Keratinocyte (primary cell): ENCODE measurements around the gene SNN. TPM values are rescaled to one million over a fixed set of nuclear protein-coding genes. Genes with fewer than 3 reads are reported as not detected.

Experiments used
- DNase-seq: peaks from one replicate; pipeline ENCODE4 v3.0.0-alpha.2; 2011; ENCODE audit warnings: low read depth, missing footprints, low spot score
- FAIRE-seq: peaks from 2 replicates; lab custom pipeline; 2011; peaks lifted over from hg19 to GRCh38; lab: Jason Lieb, UNC
- H2AFZ ChIP-seq: 2 replicates; pipeline ENCODE4 v1.6.0; 2012; ENCODE audit warnings: low read length, control low read depth, inconsistent platforms; ENCODE audit not compliant: control insufficient read depth
- H3K27ac ChIP-seq: 2 replicates; pipeline ENCODE4 v1.5.1; 2011; ENCODE audit warnings: low read length; ENCODE audit not compliant: control insufficient read depth, insufficient read depth
- H3K27me3 ChIP-seq: 3 replicates; pipeline ENCODE4 v1.6.0; 2011; ENCODE audit warnings: low read length; ENCODE audit not compliant: control insufficient read depth, insufficient read depth; ENCODE audit errors: extremely low read depth
- H3K36me3 ChIP-seq, 2 experiments: 2 replicates in 1 of 2; 3 replicates in 1 of 2; pipeline ENCODE4 v1.5.1; 2011; ENCODE audit warnings: low read length in 2 of 2, mild to moderate bottlenecking in 1 of 2; ENCODE audit not compliant: control insufficient read depth in 2 of 2, insufficient read depth in 2 of 2; ENCODE audit errors: extremely low read depth in 1 of 2
- H3K4me1 ChIP-seq: 3 replicates; pipeline ENCODE4 v1.5.1; 2011; ENCODE audit warnings: low read length; ENCODE audit not compliant: control insufficient read depth, insufficient read depth; ENCODE audit errors: extremely low read depth
- H3K4me2 ChIP-seq: 3 replicates; pipeline ENCODE4 v1.6.0; 2011; ENCODE audit warnings: low read depth, low read length; ENCODE audit not compliant: control insufficient read depth, insufficient read depth; ENCODE audit errors: extremely low read depth
- H3K4me3 ChIP-seq, 3 experiments: fragments of 200-600 bp in 1 of 3; sonication (generic) in 1 of 3; 2 replicates in 2 of 3; 3 replicates in 1 of 3; pipeline ENCODE4 v1.5.1; 2011 to 2016; ENCODE audit warnings: low read length in 3 of 3, mild to moderate bottlenecking in 3 of 3, control low read depth in 2 of 3, inconsistent platforms in 1 of 3, low read depth in 1 of 3, mixed read lengths in 1 of 3, mixed run types in 1 of 3, moderate library complexity in 1 of 3; ENCODE audit not compliant: control insufficient read depth in 2 of 3, insufficient read depth in 2 of 3; ENCODE audit errors: extremely low read depth in 1 of 3
- H3K79me2 ChIP-seq: 2 replicates; pipeline ENCODE4 v1.6.0; 2012; ENCODE audit warnings: low read length; ENCODE audit not compliant: control insufficient read depth, insufficient read depth
- H3K9ac ChIP-seq: 3 replicates; pipeline ENCODE4 v1.6.0; 2011; ENCODE audit warnings: low read length; ENCODE audit not compliant: control insufficient read depth, insufficient read depth; ENCODE audit errors: extremely low read depth
- H3K9me1 ChIP-seq: 3 replicates; pipeline ENCODE4 v1.6.0; 2011; ENCODE audit warnings: low read length; ENCODE audit not compliant: control insufficient read depth, insufficient read depth; ENCODE audit errors: extremely low read depth
- H3K9me3 ChIP-seq: 2 replicates; pipeline ENCODE4 v1.5.1; 2012; ENCODE audit warnings: low read depth, low read length; ENCODE audit not compliant: control insufficient read depth
- H4K20me1 ChIP-seq: 3 replicates; pipeline ENCODE4 v1.6.0; 2011; ENCODE audit warnings: low read length; ENCODE audit not compliant: control insufficient read depth, insufficient read depth; ENCODE audit errors: extremely low read depth
- CTCF ChIP-seq, 3 experiments: IDR thresholded peaks in 1 of 3; conservative IDR thresholded peaks in 1 of 3; optimal IDR thresholded peaks in 1 of 3; 2 replicates in 2 of 3; 3 replicates in 1 of 3; pipeline versions ENCODE3 to v1.5.1; 2011; ENCODE audit warnings: low read length in 3 of 3, mild to moderate bottlenecking in 3 of 3, moderate library complexity in 2 of 3, control low read depth in 1 of 3, inconsistent platforms in 1 of 3; ENCODE audit not compliant: insufficient read depth in 2 of 3; ENCODE audit errors: extremely low read depth in 1 of 3
- EZH2 ChIP-seq: IDR thresholded peaks from one replicate; pipeline ENCODE4 v1.6.1; 2012; ENCODE audit warnings: inconsistent platforms, mild to moderate bottlenecking, low read length, moderate library complexity
- dilution Hi-C: fragments of 300-500 bp; cut with MboI; formaldehyde crosslinking; loops from one replicate; pipeline ENCODE4 v1.7.0; 2020; ENCODE audit warnings: low sequenced_read_pairs; ENCODE audit not compliant: extremely low pct_ligation_motif_present
- polyA plus RNA-seq, 5 experiments: library from polyadenylated mRNA; depleted of rRNA in 3 of 5; stranded (reverse) in 3 of 5; stranded (forward) in 1 of 5; unstranded in 1 of 5; fragments of >200 nt; gene quantifications; 1 replicate in 1 of 5; 2 replicates in 3 of 5; 3 replicates in 1 of 5; pipeline versions ENCODE4 v1.2.1 to v1.2.3, GENCODE V29; 2011 to 2012; ENCODE audit warnings: missing spikeins in 2 of 5, low read depth in 1 of 5, low replicate concordance in 1 of 5

SNN gene
- polyA plus RNA-seq, 1 donor (not counting 4 experiments of a cell fraction or from before 2014, with no cell fraction given): 15.9 TPM

- no peak overlapping the region for H2AFZ ChIP-seq
- H3K4me1 ChIP-seq: peaks cover 23% of the 10 kb centered on the region
- no peaks in the 10 kb centered on the region for H3K27me3 ChIP-seq
- FAIRE-seq (no peak), DNase-seq (no peak)
- no peaks in the 10 kb centered on the region for H4K20me1 ChIP-seq
- H3K79me2 ChIP-seq: no peaks in the 10 kb centered on the region
- TF ChIP-seq EZH2: no peak
- no peak for TF ChIP-seq CTCF (optimal IDR thresholded peaks at IDR 0.05 in 1 of 3, IDR thresholded peaks at IDR 0.05 in 1 of 3, conservative IDR thresholded peaks at IDR 0.05 in 1 of 3; ENCODE audit: extremely low read depth in 1 of 3, insufficient read depth in 2 of 3, low read length in 3 of 3)
- no peak overlapping the region for H3K9ac ChIP-seq
- no peaks in the 10 kb centered on the region for H3K36me3 ChIP-seq
- no peak overlapping the region for H3K27ac ChIP-seq
- H3K9me3 ChIP-seq: no peaks in the 10 kb centered on the region
- no peak overlapping the region for H3K4me2 ChIP-seq
- H3K4me3 ChIP-seq: no peak overlapping the region
- no peaks in the 10 kb centered on the region for H3K9me1 ChIP-seq
- dilution Hi-C loops: no loop called here
These were observed 35.1 kb upstream of the SNN start for GRCh38 chr16:11633113-11633512.

- Histone ChIP-seq H3K9ac (no peak overlapping the region), H3K9me3 (no peaks in the 10 kb centered on the region), H3K79me2 (no peaks in the 10 kb centered on the region), H3K27me3 (no peaks in the 10 kb centered on the region), H3K4me1 (peaks cover 12% of the 10 kb centered on the region), H3K4me2 (no peak overlapping the region), H3K9me1 (no peaks in the 10 kb centered on the region), H4K20me1 (no peaks in the 10 kb centered on the region), H2AFZ (no peak overlapping the region), H3K4me3 (no peak overlapping the region), H3K36me3 (no peaks in the 10 kb centered on the region), H3K27ac (no peak overlapping the region)
- no peak for DNase-seq
- FAIRE-seq: no peak
- TF ChIP-seq CTCF (optimal IDR thresholded peaks at IDR 0.05 in 1 of 3, IDR thresholded peaks at IDR 0.05 in 1 of 3, conservative IDR thresholded peaks at IDR 0.05 in 1 of 3; ENCODE audit: extremely low read depth in 1 of 3, insufficient read depth in 2 of 3, low read length in 3 of 3): no peak
- TF ChIP-seq EZH2: no peak
- dilution Hi-C loops: no loop called here
These were observed 33.9 kb upstream of the SNN start for GRCh38 chr16:11634312-11634711.
